GM21360 (cell line): ENCODE data around the gene SDE2.
"Not testable (repeated sequence)": the region's sequence is repeated elsewhere in the genome, so short reads cannot be mapped to it uniquely, and the experiment has no call there.

Source experiments
- ATAC-seq: cut with Tn5 transposase; IDR thresholded peaks from one replicate; pipeline ENCODE4 v1.9.1; 2021; ENCODE audit warnings: mild to moderate bottlenecking, moderate library complexity; ENCODE audit not compliant: unreplicated experiment

The SDE2 gene

GRCh38 chr1:225979421-225979820 is 19.7 kb downstream of the SDE2 start:
- ATAC-seq, result no peak

DNA sequence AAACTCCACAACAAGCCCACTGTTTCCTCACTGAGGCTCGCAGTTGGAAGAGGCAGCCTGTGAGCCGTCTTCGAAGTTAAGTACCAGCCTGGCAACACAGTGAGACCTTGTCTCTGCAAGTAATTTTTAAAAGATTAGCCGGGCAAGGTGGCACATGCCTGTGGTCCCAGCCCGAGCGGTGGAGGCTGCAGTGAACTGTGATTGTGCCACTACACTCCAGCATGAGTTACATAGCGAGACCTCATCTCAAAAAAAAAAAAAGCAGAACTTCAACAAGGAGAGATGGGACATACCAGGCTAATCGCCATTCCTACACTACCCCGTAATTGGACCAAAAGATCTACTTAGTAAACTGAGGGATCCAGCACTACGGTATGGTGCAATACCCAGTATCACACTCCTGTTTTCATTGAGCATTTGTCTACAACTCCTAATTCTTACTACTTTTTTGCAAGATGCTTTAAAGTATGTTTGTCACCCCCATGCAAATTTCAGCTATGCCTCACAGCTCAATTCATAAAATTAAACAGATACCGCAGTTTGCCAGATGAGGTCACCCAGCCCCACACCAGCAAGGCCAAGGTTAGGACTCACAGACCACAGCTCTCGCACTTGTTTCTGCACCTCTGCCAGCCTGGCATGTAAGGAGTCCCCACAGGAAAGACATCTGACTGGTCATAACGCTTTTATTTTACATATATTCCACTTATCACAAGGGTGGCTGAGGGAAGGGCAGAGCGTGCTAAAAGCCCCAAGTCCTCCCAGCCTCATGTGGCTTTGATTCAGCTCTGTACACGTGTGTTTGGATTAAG is 21.0 kb downstream of the SDE2 start:
- peak; percentile 62 for ATAC-seq

DNA sequence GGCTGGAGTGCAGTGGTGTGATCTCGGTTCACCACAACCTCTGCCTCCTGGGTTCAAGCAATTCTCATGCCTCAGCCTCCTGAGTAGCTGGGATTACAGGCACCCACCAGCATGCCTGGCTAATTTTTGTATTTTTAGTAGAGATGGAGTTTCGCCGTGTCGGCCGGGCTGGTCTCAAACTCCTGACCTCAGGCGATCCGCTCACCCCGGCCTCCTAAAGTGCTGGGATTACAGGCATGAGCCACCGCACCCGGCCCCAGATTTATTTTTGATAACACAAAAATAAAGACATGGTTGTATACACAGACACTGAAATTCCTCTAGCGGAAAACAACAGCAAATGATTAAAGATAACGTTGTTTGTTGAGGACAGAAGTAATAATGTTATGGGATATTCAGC is 24.0 kb downstream of the SDE2 start:
- ATAC-seq, result not testable (repeated sequence)

GRCh38 chr1:225974454-225974853 is 24.7 kb downstream of the SDE2 start:
- no peak for ATAC-seq

DNA sequence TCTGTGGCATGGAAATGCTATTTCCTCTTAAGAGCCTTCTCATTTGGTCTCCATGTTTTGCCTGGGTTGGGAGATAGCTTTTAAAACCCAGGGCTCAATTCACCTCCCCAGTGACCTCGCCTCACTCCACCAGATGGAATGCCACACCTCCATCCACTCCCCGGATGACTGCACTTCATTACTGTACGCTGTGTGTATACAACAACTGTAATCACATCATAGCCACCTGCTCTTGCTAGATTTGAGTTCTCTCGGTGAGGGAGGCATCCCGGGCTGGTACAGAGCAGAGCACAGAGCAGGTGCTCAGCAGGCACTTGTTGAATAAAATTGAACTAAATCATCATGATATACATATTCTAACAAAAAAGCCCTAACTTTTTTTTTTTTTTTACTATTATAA is 26.0 kb downstream of the SDE2 start:
- no peak for ATAC-seq

- ATAC-seq, result no peak
These were observed 26.6 kb downstream of the SDE2 start for GRCh38 chr1:225972344-225973152.

GRCh38 chr1:225970592-225971157 is 28.5 kb downstream of the SDE2 start:
- ATAC-seq, result not testable (repeated sequence)

GRCh38 chr1:225969751-225970150 is 29.4 kb downstream of the SDE2 start:
- not testable (repeated sequence) for ATAC-seq

DNA sequence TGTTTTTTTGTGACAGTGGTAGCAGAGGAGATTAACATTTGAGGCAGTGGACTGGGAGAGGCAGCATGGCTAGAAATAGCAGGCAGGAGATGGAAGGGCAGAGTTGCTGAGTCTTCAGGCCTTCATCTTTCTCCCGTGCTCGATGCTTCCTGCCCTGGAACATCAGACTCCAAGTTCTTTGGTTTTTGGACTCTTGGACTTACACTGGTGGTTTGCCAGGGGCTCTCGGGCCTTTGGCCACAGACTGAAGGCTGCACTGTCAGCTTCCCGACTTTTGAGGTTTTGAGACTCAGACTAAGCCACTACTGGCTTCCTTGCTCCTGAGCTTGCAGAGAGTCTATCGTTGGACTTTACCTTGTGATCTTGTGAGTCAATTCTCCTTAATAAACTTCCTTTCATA is 33.9 kb downstream of the SDE2 start:
- ATAC-seq, result no peak

GRCh38 chr1:225963735-225964530 is 35.2 kb downstream of the SDE2 start:
- no peak for ATAC-seq

DNA sequence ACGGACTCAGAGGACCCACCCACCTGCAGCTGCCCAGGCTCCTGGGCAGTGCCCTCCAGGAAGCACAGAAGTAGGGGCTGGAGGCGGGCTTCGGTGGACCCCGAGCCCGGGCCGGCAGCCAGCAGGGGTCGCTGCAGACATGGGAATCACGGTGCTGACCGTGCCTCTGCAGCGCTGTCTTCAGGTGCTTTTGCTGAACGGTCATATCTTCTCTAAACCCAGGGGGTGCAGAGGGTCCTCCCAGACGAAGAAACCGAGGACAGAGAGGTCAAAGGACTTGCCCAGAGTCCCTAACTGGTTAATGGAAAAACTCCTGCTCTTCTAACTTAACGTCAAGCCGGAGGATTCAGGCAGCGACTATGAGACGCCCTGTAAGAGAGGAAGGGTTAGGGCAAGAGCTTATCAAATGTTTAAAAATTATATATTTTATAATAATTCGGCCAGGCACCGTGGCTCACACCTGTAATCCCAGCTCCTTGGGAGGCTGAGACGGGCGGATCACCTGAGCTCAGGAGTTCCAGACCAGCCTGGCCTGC is 36.6 kb downstream of the SDE2 start:
- no peak for ATAC-seq

DNA sequence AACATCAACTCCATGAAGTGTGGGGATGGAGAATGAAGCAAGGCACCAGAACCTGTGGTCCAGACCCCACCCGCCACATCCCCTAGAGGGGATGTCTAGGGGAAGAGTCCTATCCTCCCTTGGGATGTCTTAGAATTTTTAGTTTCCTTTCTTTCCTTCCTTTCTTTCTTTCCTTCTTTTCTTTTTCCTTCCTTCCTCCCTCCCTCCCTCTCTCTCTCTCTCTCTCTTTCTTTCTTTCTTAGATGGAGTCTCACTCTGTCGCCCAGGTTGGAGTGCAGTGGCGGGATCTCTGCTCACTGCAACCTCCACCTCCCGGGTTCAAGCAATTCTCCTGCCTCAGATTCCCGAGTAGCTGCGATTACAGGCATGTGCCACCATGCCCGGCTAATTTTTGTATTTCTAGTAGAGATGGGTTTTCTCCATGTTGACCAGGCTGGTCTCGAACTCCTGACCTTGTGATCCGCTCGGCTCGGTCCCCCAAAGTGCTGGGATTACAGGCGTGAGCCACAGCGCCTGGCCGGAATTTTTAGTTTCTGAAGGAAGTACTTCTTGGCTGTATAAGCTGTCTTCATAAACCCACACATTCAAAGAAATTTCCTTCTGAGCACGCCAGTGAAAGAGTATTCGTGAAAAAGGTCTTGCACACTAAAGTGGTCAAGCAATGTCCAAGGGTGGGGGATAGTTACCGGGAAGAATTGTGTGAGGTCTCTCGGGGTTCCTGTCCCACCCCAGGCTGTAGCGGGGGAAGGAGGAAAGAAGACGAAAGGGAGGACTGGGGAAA is 37.3 kb downstream of the SDE2 start:
- no peak for ATAC-seq

- ATAC-seq, result no peak
These were observed 41.1 kb downstream of the SDE2 start for GRCh38 chr1:225958041-225958440.

- ATAC-seq, result no peak
These were observed 44.4 kb downstream of the SDE2 start for GRCh38 chr1:225954753-225955152.

DNA sequence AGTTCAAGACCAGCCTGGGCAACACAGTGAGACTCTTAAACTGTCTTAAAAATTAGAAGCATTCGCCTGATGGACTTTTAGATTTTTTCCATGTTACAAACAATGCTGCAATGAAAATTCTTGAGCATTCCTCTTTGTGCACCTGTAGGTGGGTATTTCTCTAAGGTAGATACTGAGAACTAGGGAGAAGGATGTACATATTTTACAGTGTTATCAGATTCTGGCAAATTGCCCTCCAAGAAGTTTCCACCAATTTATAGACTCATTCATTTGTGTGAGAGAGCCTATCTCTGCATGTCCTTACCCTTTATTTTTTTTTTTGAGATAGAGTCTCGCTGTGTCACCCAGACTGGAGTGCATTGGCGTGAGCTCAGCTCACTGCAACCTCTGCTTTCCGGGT is 45.8 kb downstream of the SDE2 start:
- ATAC-seq, result no peak

GRCh38 chr1:225950905-225951497 is 48.1 kb downstream of the SDE2 start:
- ATAC-seq, result no peak

- ATAC-seq, result no peak
These were observed 50.1 kb downstream of the SDE2 start for GRCh38 chr1:225949041-225949440.

- no peak for ATAC-seq
These were observed 52.3 kb downstream of the SDE2 start for GRCh38 chr1:225946803-225947202.

DNA sequence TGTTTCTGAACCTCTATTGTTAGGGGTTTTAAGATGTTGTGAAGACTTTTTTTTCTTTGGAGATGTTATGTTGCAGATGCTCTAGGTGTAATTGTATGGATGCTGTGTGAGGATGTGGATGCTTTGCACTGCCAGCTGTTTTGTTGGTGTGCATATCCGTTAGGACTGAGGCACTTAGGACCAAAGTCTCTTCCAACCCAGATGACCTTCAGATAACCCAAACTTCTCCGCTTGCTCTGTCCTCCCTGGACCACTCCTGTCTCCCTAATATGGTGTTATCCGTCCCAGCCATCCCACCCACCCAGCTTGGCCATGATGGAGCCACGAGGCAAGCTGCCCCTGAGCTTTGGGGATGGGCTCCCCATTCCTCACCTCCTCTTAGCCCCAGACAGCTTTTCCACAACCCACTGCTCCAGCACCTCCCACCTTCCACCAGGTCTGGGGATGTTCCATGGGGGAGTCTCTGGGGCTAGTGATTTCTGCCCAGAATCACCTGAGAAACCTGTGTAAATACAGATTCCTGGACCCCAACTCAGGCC is 53.0 kb downstream of the SDE2 start:
- ATAC-seq, result no peak
